HG03565 (cell line): ENCODE data around the gene RAE1.

Experiments used
- ATAC-seq: cut with Tn5 transposase; IDR thresholded peaks from one replicate; pipeline ENCODE4 v1.9.1; 2021; ENCODE audit warnings: mild to moderate bottlenecking, moderate library complexity; ENCODE audit not compliant: unreplicated experiment

RAE1 gene

GRCh38 chr20:57387463-57387862 lies 36.4 kb downstream of the RAE1 start:
- ATAC-seq = no peak

DNA sequence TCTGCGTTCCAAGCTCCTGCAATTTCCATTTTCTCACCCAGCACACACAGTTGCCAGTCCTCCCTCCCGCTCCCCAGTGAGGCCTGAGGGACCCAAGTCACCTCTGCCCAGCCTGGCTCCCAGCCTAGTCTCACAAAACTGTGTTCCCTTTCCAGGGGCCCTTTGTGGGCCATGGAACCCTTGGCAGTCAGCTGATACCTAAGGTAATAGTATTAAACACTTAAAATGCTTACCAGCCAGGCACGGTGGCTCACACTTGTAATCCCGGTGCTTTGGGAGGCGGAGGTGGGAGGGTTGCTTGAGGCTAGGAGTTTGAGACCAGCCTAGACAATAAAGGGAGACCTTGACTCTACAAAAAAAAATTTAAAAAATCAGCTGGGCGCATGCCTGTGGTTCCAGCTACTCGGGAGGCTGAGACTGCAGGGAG lies 36.9 kb downstream of the RAE1 start:
- ATAC-seq = no peak

DNA sequence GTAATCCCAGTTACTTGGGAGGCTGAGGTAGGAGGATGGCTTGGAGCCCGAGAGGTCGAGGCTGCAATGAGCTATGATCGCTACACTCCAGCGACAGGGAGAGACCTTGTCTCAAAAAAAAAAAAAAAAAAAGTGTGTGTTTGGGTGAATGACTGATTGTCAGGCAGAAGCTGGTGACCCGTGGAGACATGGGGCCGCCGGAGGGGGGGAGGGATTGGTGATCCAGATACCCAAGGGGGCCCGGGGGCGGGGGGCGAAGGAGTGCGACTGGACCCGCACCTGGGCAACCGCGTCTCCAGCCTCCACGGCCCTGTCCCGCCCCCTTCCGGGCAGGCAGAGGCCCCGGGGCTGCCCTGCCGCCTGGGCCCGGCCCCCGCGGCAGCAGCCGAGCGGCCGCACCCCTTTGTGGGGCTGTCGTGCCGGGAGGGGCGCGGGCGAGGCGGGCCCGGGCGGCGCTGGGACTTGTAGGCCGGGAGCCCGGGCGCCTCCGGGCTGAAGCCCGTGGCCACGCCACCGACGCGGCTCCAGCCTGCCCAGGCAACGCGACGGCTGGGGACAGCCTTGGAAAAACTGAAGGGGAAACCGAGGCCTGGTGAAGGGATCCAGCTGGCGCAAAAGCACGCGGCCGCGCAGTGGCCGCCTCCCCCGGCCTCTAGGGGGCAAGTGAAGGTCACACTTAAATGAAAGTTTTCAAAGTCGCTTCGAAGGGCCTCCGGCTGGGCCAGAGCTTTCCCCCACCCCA lies 38.1 kb downstream of the RAE1 start:
- ATAC-seq = no peak

DNA sequence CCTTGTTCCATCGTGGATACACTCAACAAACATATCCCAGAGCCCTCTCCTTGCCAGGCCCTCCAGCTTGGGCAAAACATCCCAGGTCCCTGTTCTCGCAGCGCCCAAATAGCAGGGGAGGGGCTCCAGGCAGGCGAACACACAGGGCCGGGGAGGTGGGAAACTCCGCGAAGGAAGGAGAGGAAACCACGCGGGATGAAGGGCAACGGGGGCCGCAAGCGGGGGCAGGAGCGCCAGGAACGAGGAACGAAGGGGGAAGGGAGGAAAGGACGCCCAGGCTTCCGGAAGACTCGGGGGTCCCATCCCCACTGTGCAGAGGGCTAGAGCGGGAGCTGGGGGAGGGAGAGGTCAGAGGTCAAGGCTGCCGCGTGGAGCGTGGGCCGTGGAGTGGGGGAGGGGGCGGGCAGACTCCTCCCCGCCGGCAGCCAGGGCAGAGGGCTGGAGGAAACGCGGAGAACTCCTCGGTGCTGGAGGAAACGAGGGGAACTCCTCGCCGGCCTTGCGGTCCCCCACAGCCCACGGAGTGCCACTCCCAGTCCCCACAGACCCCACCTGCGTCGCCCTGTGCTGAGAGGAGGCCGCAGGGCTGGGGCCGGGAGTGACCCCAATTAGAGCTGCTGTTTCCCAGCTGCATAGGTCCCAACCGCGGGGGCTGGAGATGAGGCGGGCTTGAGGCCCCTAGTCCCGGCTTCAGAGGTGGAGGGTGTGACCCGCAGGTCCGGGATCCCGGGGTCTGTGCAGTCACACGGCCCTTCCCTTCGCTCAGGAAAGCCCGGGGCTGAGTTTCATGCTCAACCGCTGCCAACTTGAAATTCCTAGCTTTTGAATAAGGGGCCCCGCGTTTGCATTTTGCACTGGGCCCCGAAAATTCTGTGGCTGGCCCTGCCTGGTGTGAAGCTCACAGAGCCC lies 38.9 kb downstream of the RAE1 start:
- no peak for ATAC-seq

DNA sequence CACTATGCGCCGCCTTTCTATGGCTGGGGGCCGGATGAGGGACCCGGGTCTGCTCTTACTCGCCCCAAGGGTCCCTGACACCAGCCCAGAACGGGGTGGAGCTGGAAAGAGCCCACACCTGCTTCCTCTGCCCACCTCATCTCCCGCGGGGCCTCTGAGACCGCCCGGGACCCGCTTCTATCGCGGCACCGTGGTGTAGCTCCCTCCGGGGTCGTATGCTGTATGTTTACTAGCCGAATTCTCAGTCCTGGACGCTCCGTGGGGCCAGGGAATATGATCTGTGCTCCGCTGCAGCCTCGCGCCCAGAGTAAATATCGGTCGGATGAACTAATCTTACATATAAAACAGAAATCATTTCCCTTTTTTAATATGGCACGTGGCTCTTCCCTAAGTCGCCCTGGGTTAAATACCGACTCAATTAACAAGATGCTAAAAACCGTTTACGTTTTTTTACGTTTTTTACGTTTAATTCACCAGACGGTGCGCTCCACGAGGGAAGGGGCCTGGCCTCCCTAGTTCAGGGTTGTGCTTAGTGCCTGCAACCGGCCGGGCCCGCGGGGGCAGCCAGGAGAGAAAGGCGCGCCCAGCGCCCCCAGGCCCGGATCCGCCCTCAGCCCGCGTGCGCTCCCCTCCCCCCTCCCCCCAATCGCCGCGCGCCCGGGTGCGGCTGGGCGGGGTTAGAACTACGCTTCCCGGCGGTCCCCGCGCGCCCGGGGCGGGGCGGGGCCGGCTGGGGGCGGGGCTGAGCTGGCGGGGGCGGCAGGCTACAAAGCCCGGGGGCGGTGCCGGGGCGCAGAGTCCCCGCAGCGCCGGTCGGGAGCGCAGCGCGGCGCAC lies 39.8 kb downstream of the RAE1 start, which contains the start of gene RBM38:
Gene RBM38 (plus strand): TSS at position 793 of the 835 bp plus-strand sequence. CDS start 186 bp downstream, outside the sequence.
- peak; percentile 34 for ATAC-seq

- ATAC-seq = peak; percentile 3
These were observed 40.6 kb downstream of the RAE1 start for GRCh38 chr20:57391439-57392301.

GRCh38 chr20:57392512-57393271 lies 41.6 kb downstream of the RAE1 start:
- no peak for ATAC-seq

GRCh38 chr20:57393321-57394120 lies 42.5 kb downstream of the RAE1 start:
- ATAC-seq = no peak

- ATAC-seq = no peak
These were observed 43.3 kb downstream of the RAE1 start for GRCh38 chr20:57394121-57395082.

DNA sequence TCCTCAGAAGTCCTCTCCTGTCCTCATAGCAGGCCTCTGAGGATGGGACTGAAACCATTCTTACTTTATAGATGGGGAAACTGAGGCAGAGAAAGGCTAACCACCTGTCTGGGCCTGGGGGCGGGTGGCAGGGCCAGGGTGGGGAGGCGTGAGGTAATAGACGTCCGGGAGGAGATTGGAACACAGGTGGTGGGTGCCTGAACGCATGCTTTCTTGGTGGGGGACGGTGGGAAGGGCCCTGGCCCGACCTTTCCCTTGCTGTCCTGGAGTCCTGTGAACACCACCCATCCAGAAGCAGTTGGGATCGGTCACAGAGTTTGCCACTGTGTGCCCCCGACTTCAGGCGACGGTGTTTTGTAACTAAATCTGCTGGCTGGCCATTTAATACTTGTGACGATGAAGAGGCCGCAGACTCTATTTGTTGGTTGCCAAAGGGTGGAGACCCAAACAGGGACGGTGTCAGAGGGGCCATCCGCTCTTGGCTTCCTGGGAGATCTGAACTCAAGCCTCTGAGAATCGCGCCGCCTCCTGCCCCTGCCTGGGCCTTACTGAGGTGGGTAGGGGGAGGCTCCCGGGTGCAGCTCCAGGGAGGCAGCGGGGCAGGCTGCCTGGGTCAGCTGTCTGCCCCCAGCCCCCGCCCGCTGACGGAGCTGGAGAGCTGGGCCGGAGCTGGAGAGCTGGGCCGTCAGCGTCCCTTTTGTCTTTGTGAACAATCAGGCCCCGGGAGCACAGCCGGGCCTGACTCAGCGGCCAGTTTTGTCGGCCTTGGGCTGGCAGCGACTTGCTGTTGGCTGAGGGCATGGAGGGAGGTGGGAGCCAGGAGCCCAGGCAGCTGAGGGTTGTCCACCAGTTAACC lies 44.3 kb downstream of the RAE1 start:
- no peak for ATAC-seq

GRCh38 chr20:57396212-57396983 lies 45.3 kb downstream of the RAE1 start:
- ATAC-seq = no peak

DNA sequence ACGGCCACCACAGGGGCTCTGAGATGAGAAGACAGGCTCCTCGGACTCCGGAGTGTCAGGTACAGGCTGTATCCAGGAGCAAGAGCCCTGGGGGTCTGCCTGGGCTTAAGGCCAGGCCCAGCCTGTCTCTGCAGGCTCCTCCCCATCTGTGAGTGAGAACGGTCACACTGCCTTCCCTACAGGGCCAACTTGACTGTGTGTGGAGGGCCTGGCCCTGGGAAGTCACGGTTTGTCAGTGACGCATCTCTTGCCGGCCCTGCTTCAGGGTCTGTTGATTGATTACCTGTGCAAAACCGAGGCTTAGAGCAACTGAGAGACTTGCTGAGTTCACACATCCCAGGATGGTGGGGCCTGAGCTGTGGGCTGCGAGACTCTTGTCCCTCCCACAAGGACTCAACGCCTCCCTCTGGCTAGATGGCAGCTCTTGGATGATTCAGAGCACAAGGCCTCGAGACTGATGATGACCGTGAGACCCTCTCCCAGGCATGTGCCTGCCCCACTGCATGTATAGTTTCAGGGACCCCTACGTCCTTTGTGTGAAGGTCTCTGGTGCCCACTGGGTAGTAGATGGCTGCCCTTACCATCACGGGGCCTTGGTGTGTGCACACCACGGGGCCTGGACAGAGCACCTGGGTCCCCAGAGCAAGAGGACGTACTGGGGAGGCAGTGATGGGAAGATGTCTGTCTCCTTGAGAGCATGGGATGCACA lies 46.1 kb downstream of the RAE1 start:
- no peak for ATAC-seq

DNA sequence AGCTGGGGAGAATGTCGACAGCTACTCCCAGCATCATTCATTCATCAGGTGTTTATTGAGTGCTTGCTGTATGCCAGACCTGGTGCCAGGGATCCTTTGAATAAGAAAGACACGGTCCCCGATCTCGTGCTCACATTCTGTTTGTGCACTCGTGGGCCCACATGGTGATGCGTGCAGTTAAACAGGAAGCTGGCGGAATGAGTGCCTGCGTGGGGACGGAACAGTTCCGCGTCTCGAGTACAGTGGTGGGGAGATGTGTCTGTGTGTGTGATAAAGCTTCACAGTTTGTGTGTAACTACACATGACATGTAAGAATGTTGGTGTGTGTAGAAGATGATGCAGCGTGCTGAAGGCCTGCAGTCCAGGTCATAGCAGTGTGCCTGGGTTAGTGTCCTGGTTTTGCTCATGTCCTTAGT lies 46.6 kb downstream of the RAE1 start:
- peak; percentile 2 for ATAC-seq

- ATAC-seq = peak; percentile 35
These were observed 47.3 kb downstream of the RAE1 start for GRCh38 chr20:57398231-57398821.
